ENCODE data around the gene F8A3. TPM values are rescaled to one million over a fixed set of nuclear protein-coding genes. Genes with fewer than 3 reads are reported as not detected.
"Not testable (repeated sequence)": the region's sequence is repeated elsewhere in the genome, so short reads cannot be mapped to it uniquely, and the experiment has no call there.

The F8A3 gene
- total RNA-seq, result 8.9 and 9.8 TPM in 2 replicates
- 12.9 TPM for polyA plus RNA-seq (2012)

- DNase-seq (ENCODE audit: low read depth), result not testable (repeated sequence)
Observed at GRCh38 chrX:155458471-155458870, at the start of gene F8A3. TSS of gene F8A3 (minus strand) at chrX:155458620. CDS start at chrX:155458600, 20 bp downstream.

- no peak for DNase-seq (ENCODE audit: low read depth)
Observed at GRCh38 chrX:155505296-155505695, 46.9 kb upstream of the F8A3 start.

- DNase-seq (ENCODE audit: low read depth), result not testable (repeated sequence)
Observed at GRCh38 chrX:155495134-155495533, 36.7 kb upstream of the F8A3 start.

GRCh38 chrX:155491421-155491820 lies 33.0 kb upstream of the F8A3 start:
- not testable (repeated sequence) for DNase-seq (ENCODE audit: low read depth)

DNA sequence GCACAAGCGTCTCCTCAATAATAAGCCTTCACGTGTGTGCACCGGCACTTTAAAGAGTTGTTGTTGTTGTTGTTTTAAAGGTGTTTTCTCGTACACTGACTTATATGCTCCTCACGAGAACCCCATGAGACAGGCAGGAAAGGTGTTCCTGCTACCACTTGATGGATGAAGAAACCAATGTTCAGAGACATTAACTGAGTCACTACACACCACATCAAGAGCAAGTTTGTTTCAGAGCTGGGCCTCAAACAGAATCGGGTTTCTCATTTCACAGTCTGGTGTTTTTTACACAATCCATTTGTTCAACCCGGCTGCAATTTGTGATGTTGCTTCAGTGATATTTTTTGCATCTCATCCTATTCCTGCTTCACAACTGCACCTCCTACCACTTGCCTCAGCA lies 18.7 kb upstream of the F8A3 start:
- not testable (repeated sequence) for DNase-seq (ENCODE audit: low read depth)

GRCh38 chrX:155466269-155466938 lies 8.0 kb upstream of the F8A3 start:
- not testable (repeated sequence) for DNase-seq (ENCODE audit: low read depth)

DNA sequence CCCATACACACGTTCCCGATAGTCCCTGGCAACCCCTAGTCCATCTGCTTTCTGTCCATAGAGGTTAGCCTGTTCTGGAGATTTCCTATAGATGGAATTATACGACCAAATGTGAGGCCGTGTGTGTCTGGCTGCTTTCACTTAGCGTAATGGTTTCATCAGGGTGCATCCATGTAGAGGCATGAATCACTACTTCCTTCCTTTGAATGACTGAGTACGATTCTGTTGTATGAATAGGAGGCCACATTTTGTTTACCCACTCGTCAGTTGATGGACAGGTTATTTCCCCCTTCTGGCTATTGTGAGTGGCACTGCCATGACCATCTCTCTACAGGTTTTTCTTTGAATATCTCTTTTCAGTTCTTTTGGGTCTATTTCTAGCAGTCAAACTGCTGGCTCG lies 2.1 kb upstream of the F8A3 start:
- DNase-seq (ENCODE audit: low read depth), result not testable (repeated sequence)

GRCh38 chrX:155457761-155458447 lies 516 bp downstream of the F8A3 start:
- not testable (repeated sequence) for DNase-seq (ENCODE audit: low read depth)

- no peak for DNase-seq (ENCODE audit: low read depth)
Observed at GRCh38 chrX:155441097-155441496, 17.3 kb downstream of the F8A3 start.

DNA sequence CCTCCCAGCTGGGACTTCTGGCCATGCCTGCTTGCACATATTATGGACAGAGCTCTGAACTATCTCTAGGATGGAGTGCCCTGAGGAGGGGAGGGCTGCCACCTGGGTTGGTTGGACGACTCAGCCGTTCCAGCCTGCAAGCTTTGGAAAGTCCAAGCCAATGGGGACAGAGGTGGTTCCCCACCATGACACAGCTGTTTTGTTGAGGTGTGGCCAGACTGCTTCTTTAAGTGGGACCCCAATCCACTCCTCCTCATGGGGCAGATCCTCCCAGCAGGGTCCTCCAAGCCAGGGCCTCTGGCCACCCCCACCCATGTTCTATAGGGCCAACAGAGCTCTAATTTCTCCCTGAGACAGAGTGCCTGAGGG lies 22.7 kb downstream of the F8A3 start:
- DNase-seq (ENCODE audit: low read depth), result no peak

DNA sequence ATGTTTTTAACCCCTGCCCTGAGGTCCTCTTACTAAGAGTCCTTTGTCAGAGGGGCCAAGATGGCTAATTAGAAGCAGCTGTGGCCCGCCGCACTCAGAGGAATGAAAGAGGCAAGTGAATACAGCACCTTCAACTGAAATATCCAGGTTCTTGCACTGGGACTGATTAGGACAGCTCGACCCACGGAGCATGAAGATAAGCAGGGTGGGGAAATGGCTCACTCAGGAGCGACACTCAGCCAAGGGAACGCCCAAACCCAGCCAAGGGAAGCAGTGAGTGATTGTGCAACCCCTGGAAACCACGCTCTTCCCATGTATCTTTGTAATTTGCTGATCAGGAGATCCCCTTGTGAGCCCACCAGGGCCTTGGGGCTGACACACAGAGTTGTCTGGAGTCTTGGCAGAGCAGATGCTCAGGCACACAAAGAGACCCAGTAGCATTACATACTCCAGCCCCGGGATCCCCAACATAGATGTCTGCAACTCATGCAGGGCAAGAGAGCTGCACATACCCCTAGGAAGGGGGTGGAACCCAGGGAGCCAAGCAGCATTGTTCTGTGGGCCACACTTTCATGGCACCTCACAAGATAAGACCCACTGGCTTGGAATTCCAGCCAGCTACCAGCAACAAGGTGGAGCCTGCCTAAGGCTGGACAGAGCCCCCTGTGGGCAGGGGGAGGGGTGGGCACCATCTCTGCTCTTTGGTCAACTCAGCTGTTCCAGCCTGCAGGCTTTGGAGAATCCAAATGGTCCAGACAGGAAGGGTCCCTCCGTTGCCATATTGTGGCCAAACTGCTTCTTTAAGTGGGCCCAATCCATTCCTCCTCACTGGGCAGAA lies 23.3 kb downstream of the F8A3 start:
- no peak for DNase-seq (ENCODE audit: low read depth)

- no peak for DNase-seq (ENCODE audit: low read depth)
Observed at GRCh38 chrX:155417769-155418168, 40.7 kb downstream of the F8A3 start.

Small RNA genes within 50 kb of the gene (microRNA-seq; reads per million reads assigned to microRNA genes)
- not detected for gene MIR1184-3

Other genes starting within 250 kb of the F8A3 start
- 80.2 and 80.8 TPM in 2 replicates for gene VBP1, start 242.2 kb downstream of the F8A3 start, total RNA-seq
- gene RAB39B, start 194.1 kb downstream of the F8A3 start, total RNA-seq, result 0.16 TPM in 1 of 2 replicates, not detected in the other
- gene CLIC2, start 124.0 kb downstream of the F8A3 start, total RNA-seq, result 0.05 and 0.62 TPM in 2 replicates
- gene F8A2, start 76.5 kb downstream of the F8A3 start, total RNA-seq, result 0.36 TPM in 1 of 2 replicates, not detected in the other
- gene SPRY3, start 154.0 kb upstream of the F8A3 start, total RNA-seq, result 0.64 and 0.78 TPM in 2 replicates
- 17.4 and 19.3 TPM in 2 replicates for gene TMLHE, start 154.3 kb upstream of the F8A3 start, total RNA-seq